Activated CD8-positive, alpha-beta T cell treated with anti-CD3 and anti-CD28 coated beads for 36 hours (primary cell): ENCODE data around the gene GFOD1. TPM values are rescaled to one million over a fixed set of nuclear protein-coding genes. Genes with fewer than 3 reads are reported as not detected.

Experiments used
- ATAC-seq: fragments of 200-7000 bp; cut with Tn5 transposase; one replicate; pipeline ENCODE4 v1.10.0; 2021; ENCODE audit warnings: mild to moderate bottlenecking, moderate library complexity
- CTCF ChIA-PET: fragments of 350-600 bp; sonication (Branson Sonifier 250); formaldehyde crosslinking; loops from one replicate; lab custom pipeline; 2021; ENCODE audit warnings: antibody characterized with exemption; lab: Charles Lee
- POLR2A ChIA-PET: fragments of 350-600 bp; sonication (Branson Sonifier 250); formaldehyde crosslinking; loops from one replicate; lab custom pipeline; 2021; ENCODE audit warnings: antibody characterized with exemption; lab: Charles Lee
- DNase-seq: peaks from one replicate; pipeline ENCODE4 v3.0.0-alpha.2; 2020
- H3K27ac Mint-ChIP-seq: one replicate; pipeline ENCODE4 v1.8.0; 2021; ENCODE audit warnings: mild to moderate bottlenecking, mixed read lengths
- H3K27me3 Mint-ChIP-seq: one replicate; pipeline ENCODE4 v1.8.0; 2021; ENCODE audit warnings: mixed read lengths
- H3K36me3 Mint-ChIP-seq: one replicate; pipeline ENCODE4 v1.8.0; 2021; ENCODE audit warnings: low read depth, mixed read lengths
- H3K4me1 Mint-ChIP-seq: one replicate; pipeline ENCODE4 v1.8.0; 2021; ENCODE audit warnings: low read depth, mixed read lengths
- H3K4me3 Mint-ChIP-seq: one replicate; pipeline ENCODE4 v1.8.0; 2021; ENCODE audit warnings: mild to moderate bottlenecking, moderate library complexity, mixed read lengths
- H3K9me3 Mint-ChIP-seq: one replicate; pipeline ENCODE4 v1.8.0; 2021; ENCODE audit warnings: mixed read lengths
- intact Hi-C: fragments of 100-400 bp; cut with micrococcal nuclease; formaldehyde crosslinking; loops from one replicate; pipeline ENCODE4 v1.10.0; 2022
- total RNA-seq, 2 experiments: library from RNA; stranded (reverse); gene quantifications; one replicate each; pipeline ENCODE4 v1.2.3, GENCODE V29; 2021
- TF ChIP-seq, protein P1 (sequence below): fragments of 200-600 bp; IDR thresholded peaks from one replicate; pipeline ENCODE4 v1.8.0; 2022; ENCODE audit warnings: antibody characterized with exemption, mild to moderate bottlenecking

Gene GFOD1
- total RNA-seq, 2 experiments from 2014 or later, result 12.3 to 12.9 TPM

DNA sequence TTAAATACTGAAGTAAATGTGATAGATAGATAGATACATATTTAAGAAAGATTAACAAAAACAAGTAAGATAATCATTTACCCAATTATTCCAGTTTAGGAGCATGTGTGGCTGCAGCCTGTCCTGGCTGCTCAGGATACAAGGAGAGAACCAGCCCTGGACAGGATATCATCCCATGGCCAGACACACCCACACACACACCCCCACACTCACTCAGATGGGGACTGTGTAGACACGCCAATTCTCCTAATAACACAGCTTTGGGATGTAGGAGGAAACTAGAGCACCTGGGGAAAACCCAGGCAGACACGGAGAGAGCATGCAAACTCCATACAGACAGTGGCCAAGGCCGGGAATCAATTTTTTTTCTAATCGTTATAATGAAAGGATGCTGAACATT is 45.6 kb downstream of the GFOD1 start:
- no peak overlapping the region for H3K27ac Mint-ChIP-seq
- intact Hi-C loops, result no loop called here
- H3K9me3 Mint-ChIP-seq, result no peaks in the 10 kb centered on the region
- no peak overlapping the region for H3K4me3 Mint-ChIP-seq
- ATAC-seq (no peak), DNase-seq (no peak)
- TF ChIP-seq, protein P1, sequence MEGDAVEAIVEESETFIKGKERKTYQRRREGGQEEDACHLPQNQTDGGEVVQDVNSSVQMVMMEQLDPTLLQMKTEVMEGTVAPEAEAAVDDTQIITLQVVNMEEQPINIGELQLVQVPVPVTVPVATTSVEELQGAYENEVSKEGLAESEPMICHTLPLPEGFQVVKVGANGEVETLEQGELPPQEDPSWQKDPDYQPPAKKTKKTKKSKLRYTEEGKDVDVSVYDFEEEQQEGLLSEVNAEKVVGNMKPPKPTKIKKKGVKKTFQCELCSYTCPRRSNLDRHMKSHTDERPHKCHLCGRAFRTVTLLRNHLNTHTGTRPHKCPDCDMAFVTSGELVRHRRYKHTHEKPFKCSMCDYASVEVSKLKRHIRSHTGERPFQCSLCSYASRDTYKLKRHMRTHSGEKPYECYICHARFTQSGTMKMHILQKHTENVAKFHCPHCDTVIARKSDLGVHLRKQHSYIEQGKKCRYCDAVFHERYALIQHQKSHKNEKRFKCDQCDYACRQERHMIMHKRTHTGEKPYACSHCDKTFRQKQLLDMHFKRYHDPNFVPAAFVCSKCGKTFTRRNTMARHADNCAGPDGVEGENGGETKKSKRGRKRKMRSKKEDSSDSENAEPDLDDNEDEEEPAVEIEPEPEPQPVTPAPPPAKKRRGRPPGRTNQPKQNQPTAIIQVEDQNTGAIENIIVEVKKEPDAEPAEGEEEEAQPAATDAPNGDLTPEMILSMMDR, result no peak
- CTCF ChIA-PET, result no interaction called here
- H3K4me1 Mint-ChIP-seq, result peaks cover 34% of the 10 kb centered on the region
- peaks cover 7% of the 10 kb centered on the region for H3K36me3 Mint-ChIP-seq
- no peaks in the 10 kb centered on the region for H3K27me3 Mint-ChIP-seq
- POLR2A ChIA-PET, result no interaction called here

DNA sequence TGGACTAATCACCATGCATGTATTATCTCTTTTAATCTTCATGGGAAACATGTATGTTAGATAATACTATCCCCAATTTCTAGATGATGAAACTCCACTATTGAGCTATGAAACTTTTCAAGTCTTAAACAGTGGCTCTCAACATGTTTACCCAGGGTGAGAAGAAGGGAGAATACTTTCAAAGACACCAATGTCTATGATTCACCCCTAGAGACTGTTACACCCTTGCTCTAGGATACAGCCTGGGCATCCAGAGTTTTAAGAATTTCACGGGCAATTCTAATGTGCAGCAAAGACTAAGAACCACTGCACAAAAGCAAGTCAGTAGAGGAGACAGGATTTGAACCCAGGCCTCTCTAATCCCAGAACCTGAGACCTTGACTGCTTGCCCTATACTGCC is 47.8 kb downstream of the GFOD1 start:
- no peak for DNase-seq
- Mint-ChIP-seq H3K4me3 (no peak overlapping the region), H3K36me3 (peaks cover 7% of the 10 kb centered on the region), H3K27me3 (no peaks in the 10 kb centered on the region), H3K4me1 (peaks cover 38% of the 10 kb centered on the region), H3K27ac (no peak overlapping the region), H3K9me3 (peaks cover 4% of the 10 kb centered on the region)
- ChIA-PET POLR2A (interaction anchor here (1.2 kb wide), 1 partner anchor 15 kb away, joined by 3 read pairs; no protein-coding TSS in a partner anchor), CTCF (interaction anchor here (0.8 kb wide), 1 partner anchor 107 kb away, joined by 3 read pairs; no protein-coding TSS in a partner anchor)
- TF ChIP-seq, protein P1, result no peak
- no peak for ATAC-seq
- intact Hi-C loops, result no loop called here

DNA sequence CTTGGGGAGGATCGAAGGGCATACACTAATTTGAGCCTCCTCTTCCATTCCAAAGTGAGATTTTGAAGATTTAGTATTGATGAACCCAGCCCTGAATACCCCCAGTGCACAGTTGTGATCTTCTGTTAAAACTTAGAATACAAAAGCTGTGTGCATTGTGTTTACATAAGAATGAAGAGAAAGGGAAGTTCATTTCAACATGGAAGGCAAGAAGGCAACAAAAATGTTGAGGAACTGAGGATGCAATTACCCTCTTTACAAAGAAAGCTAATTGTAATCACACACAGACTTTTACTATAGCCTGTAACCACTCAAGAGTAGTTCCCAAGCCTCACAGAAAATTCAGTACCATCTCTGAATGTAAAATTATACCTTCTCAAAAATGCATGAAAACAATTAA is 49.3 kb downstream of the GFOD1 start:
- intact Hi-C loops, result no loop called here
- no peak for ATAC-seq
- H3K27ac Mint-ChIP-seq, result no peak overlapping the region
- TF ChIP-seq, protein P1, result no peak
- H3K36me3 Mint-ChIP-seq, result peaks cover 13% of the 10 kb centered on the region
- CTCF ChIA-PET, result no interaction called here
- H3K27me3 Mint-ChIP-seq, result no peaks in the 10 kb centered on the region
- POLR2A ChIA-PET, result interaction anchor here (1.2 kb wide), 1 partner anchor 16 kb away, joined by 3 read pairs; no protein-coding TSS in a partner anchor
- H3K4me1 Mint-ChIP-seq, result peaks cover 51% of the 10 kb centered on the region
- H3K4me3 Mint-ChIP-seq, result no peak overlapping the region
- no peak for DNase-seq
- H3K9me3 Mint-ChIP-seq, result peaks cover 13% of the 10 kb centered on the region

DNA sequence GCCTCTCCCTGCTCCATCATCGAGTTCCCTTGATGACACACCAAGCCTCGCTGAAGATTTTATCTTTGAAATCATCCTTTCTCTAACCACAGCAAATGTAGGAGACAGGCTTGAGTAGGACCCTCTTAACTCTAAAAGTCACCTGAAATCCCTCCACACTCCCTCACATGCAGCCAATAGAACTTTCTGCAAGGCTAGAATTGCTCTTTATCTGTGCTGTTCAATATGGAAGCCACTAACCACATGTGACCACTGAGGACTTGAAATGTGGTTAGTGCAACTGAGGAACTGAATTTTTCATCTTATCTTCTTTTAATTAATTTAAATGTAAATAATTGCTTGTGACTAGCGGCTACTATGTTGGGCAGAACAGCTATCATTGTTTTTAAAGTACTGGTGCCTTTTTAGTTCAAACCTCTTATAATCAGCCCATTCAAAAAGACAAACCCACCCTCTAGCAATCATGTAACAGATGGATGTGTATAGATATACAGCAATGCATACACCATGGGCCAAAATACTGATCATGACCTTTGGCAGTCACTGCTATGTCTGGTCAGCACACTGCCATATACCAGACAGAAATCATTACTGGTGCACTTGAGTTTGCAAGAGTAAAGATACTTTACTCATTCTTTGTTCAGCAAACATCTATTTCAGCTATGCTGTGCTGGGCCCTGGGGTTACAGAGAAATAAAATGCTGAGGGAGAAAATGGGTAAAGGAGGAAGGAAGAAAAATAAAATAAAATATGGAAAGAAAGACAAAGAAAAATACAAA is 50.0 kb downstream of the GFOD1 start:
- H3K36me3 Mint-ChIP-seq, result peaks cover 14% of the 10 kb centered on the region
- H3K9me3 Mint-ChIP-seq, result peaks cover 13% of the 10 kb centered on the region
- intact Hi-C loops, result no loop called here
- CTCF ChIA-PET, result interaction anchor here (1.2 kb wide), 1 partner anchor 8 kb away, joined by 5 read pairs; no protein-coding TSS in a partner anchor
- ATAC-seq, result no peak
- DNase-seq, result no peak
- TF ChIP-seq, protein P1, result no peak
- no peaks in the 10 kb centered on the region for H3K27me3 Mint-ChIP-seq
- H3K4me1 Mint-ChIP-seq, result peaks cover 50% of the 10 kb centered on the region
- no peak overlapping the region for H3K27ac Mint-ChIP-seq
- H3K4me3 Mint-ChIP-seq, result no peak overlapping the region
- POLR2A ChIA-PET, result interaction anchor here (0.9 to 1.3 kb wide), 2 partner anchors 10 to 97 kb away, joined by 3 to 4 read pairs; no protein-coding TSS in a partner anchor
